IMR-90 (cell line): Measurements from ENCODE around the gene OR6J1. TPM values are rescaled to one million over a fixed set of nuclear protein-coding genes. Genes with fewer than 3 reads are reported as not detected.
"Not testable (repeated sequence)": the region's sequence is repeated elsewhere in the genome, so short reads cannot be mapped to it uniquely, and the experiment has no call there.

ENCODE experiments used
- ATAC-seq: fragments of 200-7000 bp; cut with Tn5 transposase; 2 replicates; pipeline ENCODE4 v1.9.1; 2020; ENCODE audit warnings: low read depth, mild to moderate bottlenecking, moderate library complexity
- BruUV-seq: library from RNA; stranded (reverse); fragments of 400-500 nt; replicated peaks from 2 replicates; lab custom pipeline; 2021; lab: Mats Ljungman, UMichigan
- CTCF ChIA-PET: fragments of 300-600 bp; formaldehyde crosslinking; extraction: SDS; loops from one replicate; lab custom pipeline; 2021; ENCODE audit warnings: antibody characterized with exemption; lab: Yijun Ruan, JAX
- POLR2A ChIA-PET: fragments of 300-600 bp; sonication (Branson Sonifier 250); formaldehyde crosslinking; loops from one replicate; lab custom pipeline; 2022; ENCODE audit warnings: antibody characterized with exemption; ENCODE audit not compliant: unreplicated experiment; lab: Charles Lee
- DNase-seq: peaks from one replicate; pipeline ENCODE4 v3.0.0; 2013
- H2AFZ ChIP-seq: replicated peaks from 2 replicates; pipeline ENCODE3; 2013; ENCODE audit warnings: low read length, mild to moderate bottlenecking; ENCODE audit not compliant: poor library complexity
- H2AK5ac ChIP-seq: 2 replicates; pipeline ENCODE4 v1.6.1; 2013; ENCODE audit warnings: low read depth, low read length, inconsistent platforms
- H2AK9ac ChIP-seq: replicated peaks from 2 replicates; pipeline ENCODE3; 2013; ENCODE audit warnings: mild to moderate bottlenecking, low read depth, low read length, moderate library complexity; ENCODE audit not compliant: poor library complexity
- H2BK120ac ChIP-seq: 2 replicates; pipeline ENCODE4 v1.6.1; 2013; ENCODE audit warnings: low read depth, low read length, inconsistent platforms
- H2BK15ac ChIP-seq: 3 replicates; pipeline ENCODE4 v1.6.1; 2013; ENCODE audit warnings: low read depth, low read length, inconsistent platforms
- H2BK20ac ChIP-seq: 2 replicates; pipeline ENCODE4 v1.6.1; 2013; ENCODE audit warnings: low read depth, mild to moderate bottlenecking, inconsistent platforms, low read length, moderate library complexity
- H2BK5ac ChIP-seq: 2 replicates; pipeline ENCODE4 v1.6.1; 2013; ENCODE audit warnings: mild to moderate bottlenecking, low read depth, low read length, inconsistent platforms; ENCODE audit not compliant: poor library complexity, severe bottlenecking
- H3K14ac ChIP-seq: replicated peaks from 2 replicates; pipeline ENCODE4 v1.6.1; 2013; ENCODE audit warnings: low read depth, low read length, inconsistent platforms
- H3K18ac ChIP-seq: 2 replicates; pipeline ENCODE4 v1.6.1; 2013; ENCODE audit warnings: low read depth, low read length, control low read depth
- H3K23ac ChIP-seq: 2 replicates; pipeline ENCODE4 v1.6.1; 2013; ENCODE audit warnings: low read depth, low read length, inconsistent platforms
- H3K27ac ChIP-seq: 2 replicates; pipeline ENCODE4 v1.5.1; 2013; ENCODE audit warnings: mild to moderate bottlenecking, control low read depth, low read length; ENCODE audit not compliant: insufficient read depth
- H3K27me3 ChIP-seq: 2 replicates; pipeline ENCODE4 v1.6.1; 2013; ENCODE audit warnings: low read length; ENCODE audit not compliant: control insufficient read depth, insufficient read depth
- H3K36me3 ChIP-seq: 2 replicates; pipeline ENCODE4 v1.6.1; 2013; ENCODE audit warnings: low read length, mixed read lengths; ENCODE audit not compliant: control insufficient read depth, insufficient read depth
- H3K4ac ChIP-seq: 2 replicates; pipeline ENCODE4 v1.6.1; 2013; ENCODE audit warnings: low read depth, low read length, inconsistent platforms
- H3K4me1 ChIP-seq: 2 replicates; pipeline ENCODE4 v1.6.1; 2013; ENCODE audit warnings: low read length, mixed read lengths; ENCODE audit not compliant: control insufficient read depth, insufficient read depth
- H3K4me2 ChIP-seq: 2 replicates; pipeline ENCODE4 v1.6.1; 2013; ENCODE audit warnings: low read depth, mild to moderate bottlenecking, control low read depth, low read length, moderate library complexity
- H3K4me3 ChIP-seq: 2 replicates; pipeline ENCODE4 v1.5.1; 2013; ENCODE audit warnings: low read depth, mild to moderate bottlenecking, control low read depth, low read length, moderate library complexity; ENCODE audit not compliant: insufficient read depth
- H3K56ac ChIP-seq: 2 replicates; pipeline ENCODE4 v1.6.1; 2013; ENCODE audit warnings: low read length, inconsistent platforms; ENCODE audit not compliant: insufficient read depth; ENCODE audit errors: extremely low read depth
- H3K79me1 ChIP-seq, 2 experiments: 2 replicates each; pipeline ENCODE4 v1.6.1; 2013; ENCODE audit warnings: low read length in 2 of 2, inconsistent platforms in 1 of 2, low read depth in 1 of 2
- H3K9ac ChIP-seq: 2 replicates; pipeline ENCODE4 v1.6.1; 2013; ENCODE audit warnings: low read depth, low read length, control low read depth
- H3K9me1 ChIP-seq: 2 replicates; pipeline ENCODE4 v1.6.1; 2013; ENCODE audit warnings: low read length, inconsistent platforms; ENCODE audit not compliant: insufficient read depth
- H3K9me3 ChIP-seq: 2 replicates; pipeline ENCODE4 v1.6.1; 2013; ENCODE audit warnings: low read length; ENCODE audit not compliant: control insufficient read depth, insufficient read depth
- H4K20me1 ChIP-seq: 2 replicates; pipeline ENCODE4 v1.6.1; 2013; ENCODE audit warnings: low read length, inconsistent platforms; ENCODE audit not compliant: insufficient read depth
- H4K5ac ChIP-seq: 2 replicates; pipeline ENCODE4 v1.6.1; 2013; ENCODE audit warnings: mild to moderate bottlenecking, low read depth, low read length, control low read depth
- H4K8ac ChIP-seq, 2 experiments: 2 replicates each; pipeline ENCODE4 v1.6.1; 2013; ENCODE audit warnings: low read depth in 2 of 2, low read length in 2 of 2, control low read depth in 1 of 2, inconsistent platforms in 1 of 2
- H4K91ac ChIP-seq: 2 replicates; pipeline ENCODE4 v1.6.1; 2013; ENCODE audit warnings: low read depth, low read length, inconsistent platforms; ENCODE audit not compliant: insufficient read depth
- WGBS, 2 experiments: methylation state at CpG; one replicate each; pipeline versions ENCODE4 v1.1.5 to v1.1.7; 2013; ENCODE audit warnings: missing lambda C conversion rate in 2 of 2; ENCODE audit not compliant: insufficient read length in 1 of 2; ENCODE audit errors: extremely low coverage in 2 of 2; 5-methylcytosine and 5-hydroxymethylcytosine counted together
- dilution Hi-C: fragments of 300-500 bp; cut with HindIII; formaldehyde crosslinking; loops from one replicate; pipeline ENCODE4 v1.14.3; 2018; ENCODE audit warnings: low sequenced_read_pairs; ENCODE audit not compliant: unreplicated experiment
- in situ Hi-C: fragments of 300-500 bp; cut with MboI; formaldehyde crosslinking; loops from 3 replicates; pipeline ENCODE4 v1.14.3; 2019; ENCODE audit warnings: low sequenced_read_pairs, inconsistent platforms, mixed read lengths
- intact Hi-C: fragments of 100-400 bp; cut with micrococcal nuclease; formaldehyde crosslinking; loops from 2 replicates; pipeline ENCODE4 v1.10.0; 2022
- polyA plus RNA-seq, 3 experiments: library from polyadenylated mRNA; depleted of rRNA; stranded (reverse); fragments of >200 nt; gene quantifications; 2 replicates each; pipeline ENCODE4 v1.2.3, GENCODE V29; 2012; ENCODE audit warnings: low replicate concordance in 1 of 3
- total RNA-seq: library from RNA; depleted of rRNA; stranded (reverse); fragments of >200 nt; gene quantifications from 2 replicates; pipeline ENCODE4 v1.2.3, GENCODE V29; 2012

OR6J1 gene
- total and polyA plus RNA-seq, 2 of the 4 experiments (the other 2 are of a cell fraction), result not detected

DNA sequence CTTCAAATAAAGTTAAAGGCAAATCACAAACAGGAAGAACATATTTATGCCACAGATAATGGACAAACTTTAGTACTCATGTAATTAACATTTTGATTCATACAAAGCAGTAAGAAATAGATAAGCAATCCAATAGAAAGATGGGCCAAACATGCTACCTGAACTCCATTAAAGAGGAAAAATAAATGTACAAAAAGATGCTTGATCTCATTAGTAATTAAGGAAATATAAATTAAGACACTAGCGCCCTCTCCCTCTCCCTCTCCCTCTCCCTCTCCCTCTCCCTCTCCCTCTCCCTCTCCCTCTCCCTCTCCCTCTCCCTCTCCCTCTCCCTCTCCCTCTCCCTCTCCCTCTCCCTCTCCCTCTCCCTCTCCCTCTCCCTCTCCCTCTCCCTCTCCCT lies 8.2 kb downstream of the OR6J1 start:
- in situ Hi-C loops, H3K36me3 ChIP-seq: not testable (repeated sequence)

More for the DNA sequence above, 8.2 kb downstream of the OR6J1 start:
- H2AK9ac ChIP-seq, DNase-seq, H3K4me3 ChIP-seq, H3K9me3 ChIP-seq, H4K91ac ChIP-seq, H4K8ac ChIP-seq, H3K18ac ChIP-seq, H3K23ac ChIP-seq, H3K4me1 ChIP-seq, H2BK120ac ChIP-seq, ATAC-seq, H3K27ac ChIP-seq, H4K5ac ChIP-seq, H2BK5ac ChIP-seq, H3K4ac ChIP-seq, H2BK15ac ChIP-seq, H3K4me2 ChIP-seq, BruUV-seq, H4K20me1 ChIP-seq, H2BK20ac ChIP-seq, H2AK5ac ChIP-seq, H3K56ac ChIP-seq, H3K79me1 ChIP-seq, intact Hi-C loops, CTCF ChIA-PET, dilution Hi-C loops, H3K14ac ChIP-seq, H3K9ac ChIP-seq, H3K9me1 ChIP-seq, H2AFZ ChIP-seq: not testable (repeated sequence)
- POLR2A ChIA-PET, result interaction anchor here (0.6 kb wide), 2 partner anchors 282 to 342 kb away, joined by 3 read pairs; no protein-coding TSS in a partner anchor
- no CpG with 5 or more reads among the region's 1 CpG for WGBS, 2 experiments
- H3K27me3 ChIP-seq, result peaks cover 14% of the 10 kb centered on the region
